ENCODE data around the gene VPS37C. TPM values are rescaled to one million over a fixed set of nuclear protein-coding genes. Genes with fewer than 3 reads are reported as not detected.
"Not testable (repeated sequence)": the region's sequence is repeated elsewhere in the genome, so short reads cannot be mapped to it uniquely, and the experiment has no call there.

Gene VPS37C
- total RNA-seq, 1 donor from 2014 or later = 4.5 TPM

GRCh38 chr11:61116426-61117167 lies 44.6 kb downstream of the VPS37C start:
- DNase-seq = no peak

GRCh38 chr11:61115498-61116224 lies 45.6 kb downstream of the VPS37C start:
- DNase-seq = no peak

- DNase-seq = no peak
Observed at GRCh38 chr11:61114913-61115312, 46.3 kb downstream of the VPS37C start.

GRCh38 chr11:61113201-61113600 lies 48.0 kb downstream of the VPS37C start:
- no peak for DNase-seq

- no peak for DNase-seq
Observed at GRCh38 chr11:61112575-61112974, 48.7 kb downstream of the VPS37C start.

- no peak for DNase-seq
Observed at GRCh38 chr11:61111786-61112517, 49.3 kb downstream of the VPS37C start.

GRCh38 chr11:61111050-61111435 lies 50.2 kb downstream of the VPS37C start:
- no peak for DNase-seq

- DNase-seq = no peak
Observed at GRCh38 chr11:61110255-61111049, 50.8 kb downstream of the VPS37C start.

GRCh38 chr11:61109671-61110070 lies 51.6 kb downstream of the VPS37C start:
- no peak for DNase-seq

- DNase-seq = no peak
Observed at GRCh38 chr11:61108847-61109585, 52.2 kb downstream of the VPS37C start.

GRCh38 chr11:61107888-61108287 lies 53.3 kb downstream of the VPS37C start:
- no peak for DNase-seq

- DNase-seq = no peak
Observed at GRCh38 chr11:61106894-61107470, 54.2 kb downstream of the VPS37C start.

- no peak for DNase-seq
Observed at GRCh38 chr11:61106296-61106695, 54.9 kb downstream of the VPS37C start.

GRCh38 chr11:61104963-61105362 lies 56.3 kb downstream of the VPS37C start:
- DNase-seq = no peak

- DNase-seq = no peak
Observed at GRCh38 chr11:61103851-61104423, 57.3 kb downstream of the VPS37C start.

- DNase-seq = no peak
Observed at GRCh38 chr11:61102667-61103571, 58.3 kb downstream of the VPS37C start.

- no peak for DNase-seq
Observed at GRCh38 chr11:61098778-61099177, 62.4 kb downstream of the VPS37C start.

GRCh38 chr11:61098261-61098660 lies 63.0 kb downstream of the VPS37C start:
- not testable (repeated sequence) for DNase-seq

- DNase-seq = no peak
Observed at GRCh38 chr11:61095021-61095420, 66.2 kb downstream of the VPS37C start.

GRCh38 chr11:61094167-61094566 lies 67.1 kb downstream of the VPS37C start:
- DNase-seq = not testable (repeated sequence)
